Measurements from ENCODE around the gene TCF23. TPM values are rescaled to one million over a fixed set of nuclear protein-coding genes. Genes with fewer than 3 reads are reported as not detected.

The TCF23 gene
- total and polyA plus RNA-seq, 4 donors = under 0.01 to 0.05 (median 0.02) TPM; not detected in 1

- no peak overlapping the region for H3K4me3 ChIP-seq (ENCODE audit: low read depth in 1 of 3, low read length in 3 of 3)
- DNase-seq (ENCODE audit: low spot score) = no peak
- no peak overlapping the region for H3K9ac ChIP-seq (ENCODE audit: low read depth in 1 of 2, low read length in 2 of 2)
- H3K27ac ChIP-seq (ENCODE audit: low read depth in 1 of 2, low read length in 2 of 2) = no peak overlapping the region
- H3K36me3 ChIP-seq (ENCODE audit: control insufficient read depth in 4 of 4, insufficient read depth in 3 of 4, low read depth in 1 of 4, low read length in 3 of 4) = peaks cover 0 to 2% (median 0%) of the 10 kb centered on the region in 4 donors
- 61% methylated on average over 3 of the region's 3 CpGs for WGBS
- no peaks in the 10 kb centered on the region for H3K9me3 ChIP-seq (ENCODE audit: control insufficient read depth in 4 of 4, low read length in 3 of 4)
- H3K27me3 ChIP-seq (ENCODE audit: control insufficient read depth in 4 of 4, insufficient read depth in 4 of 4, low read length in 3 of 4) = no peaks in the 10 kb centered on the region
- no peaks in the 10 kb centered on the region for H3K4me1 ChIP-seq (ENCODE audit: control insufficient read depth in 4 of 4, insufficient read depth in 4 of 4, low read length in 3 of 4)
- TF ChIP-seq, protein P1, sequence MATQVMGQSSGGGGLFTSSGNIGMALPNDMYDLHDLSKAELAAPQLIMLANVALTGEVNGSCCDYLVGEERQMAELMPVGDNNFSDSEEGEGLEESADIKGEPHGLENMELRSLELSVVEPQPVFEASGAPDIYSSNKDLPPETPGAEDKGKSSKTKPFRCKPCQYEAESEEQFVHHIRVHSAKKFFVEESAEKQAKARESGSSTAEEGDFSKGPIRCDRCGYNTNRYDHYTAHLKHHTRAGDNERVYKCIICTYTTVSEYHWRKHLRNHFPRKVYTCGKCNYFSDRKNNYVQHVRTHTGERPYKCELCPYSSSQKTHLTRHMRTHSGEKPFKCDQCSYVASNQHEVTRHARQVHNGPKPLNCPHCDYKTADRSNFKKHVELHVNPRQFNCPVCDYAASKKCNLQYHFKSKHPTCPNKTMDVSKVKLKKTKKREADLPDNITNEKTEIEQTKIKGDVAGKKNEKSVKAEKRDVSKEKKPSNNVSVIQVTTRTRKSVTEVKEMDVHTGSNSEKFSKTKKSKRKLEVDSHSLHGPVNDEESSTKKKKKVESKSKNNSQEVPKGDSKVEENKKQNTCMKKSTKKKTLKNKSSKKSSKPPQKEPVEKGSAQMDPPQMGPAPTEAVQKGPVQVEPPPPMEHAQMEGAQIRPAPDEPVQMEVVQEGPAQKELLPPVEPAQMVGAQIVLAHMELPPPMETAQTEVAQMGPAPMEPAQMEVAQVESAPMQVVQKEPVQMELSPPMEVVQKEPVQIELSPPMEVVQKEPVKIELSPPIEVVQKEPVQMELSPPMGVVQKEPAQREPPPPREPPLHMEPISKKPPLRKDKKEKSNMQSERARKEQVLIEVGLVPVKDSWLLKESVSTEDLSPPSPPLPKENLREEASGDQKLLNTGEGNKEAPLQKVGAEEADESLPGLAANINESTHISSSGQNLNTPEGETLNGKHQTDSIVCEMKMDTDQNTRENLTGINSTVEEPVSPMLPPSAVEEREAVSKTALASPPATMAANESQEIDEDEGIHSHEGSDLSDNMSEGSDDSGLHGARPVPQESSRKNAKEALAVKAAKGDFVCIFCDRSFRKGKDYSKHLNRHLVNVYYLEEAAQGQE (IDR thresholded peaks at IDR 0.05) = no peak
- no peak for TF ChIP-seq FOXA2 (IDR thresholded peaks at IDR 0.05)
- TF ChIP-seq NR2F2 (IDR thresholded peaks at IDR 0.05) = no peak
- no peak for TF ChIP-seq CTCF (IDR thresholded peaks at IDR 0.05; ENCODE audit: low read depth, low read length, missing input control)
- TF ChIP-seq, protein P2, sequence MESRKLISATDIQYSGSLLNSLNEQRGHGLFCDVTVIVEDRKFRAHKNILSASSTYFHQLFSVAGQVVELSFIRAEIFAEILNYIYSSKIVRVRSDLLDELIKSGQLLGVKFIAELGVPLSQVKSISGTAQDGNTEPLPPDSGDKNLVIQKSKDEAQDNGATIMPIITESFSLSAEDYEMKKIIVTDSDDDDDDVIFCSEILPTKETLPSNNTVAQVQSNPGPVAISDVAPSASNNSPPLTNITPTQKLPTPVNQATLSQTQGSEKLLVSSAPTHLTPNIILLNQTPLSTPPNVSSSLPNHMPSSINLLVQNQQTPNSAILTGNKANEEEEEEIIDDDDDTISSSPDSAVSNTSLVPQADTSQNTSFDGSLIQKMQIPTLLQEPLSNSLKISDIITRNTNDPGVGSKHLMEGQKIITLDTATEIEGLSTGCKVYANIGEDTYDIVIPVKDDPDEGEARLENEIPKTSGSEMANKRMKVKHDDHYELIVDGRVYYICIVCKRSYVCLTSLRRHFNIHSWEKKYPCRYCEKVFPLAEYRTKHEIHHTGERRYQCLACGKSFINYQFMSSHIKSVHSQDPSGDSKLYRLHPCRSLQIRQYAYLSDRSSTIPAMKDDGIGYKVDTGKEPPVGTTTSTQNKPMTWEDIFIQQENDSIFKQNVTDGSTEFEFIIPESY (IDR thresholded peaks at IDR 0.05) = no peak
- no peak for TF ChIP-seq JUND (IDR thresholded peaks at IDR 0.05)
- TF ChIP-seq TAF1 (conservative IDR thresholded peaks at IDR 0.05) = no peak
- TF ChIP-seq HNF4A (conservative IDR thresholded peaks at IDR 0.05) = no peak
- no peak for TF ChIP-seq RXRA (IDR thresholded peaks at IDR 0.05)
- TF ChIP-seq MAX (IDR thresholded peaks at IDR 0.05) = no peak
- no peak for TF ChIP-seq RAD21 (IDR thresholded peaks at IDR 0.05)
- TF ChIP-seq FOXA1 (IDR thresholded peaks at IDR 0.05) = no peak
- no peak for TF ChIP-seq HNF4G (IDR thresholded peaks at IDR 0.05)
- no peak for TF ChIP-seq YY1 (IDR thresholded peaks at IDR 0.05)
- TF ChIP-seq SP1 (IDR thresholded peaks at IDR 0.05) = no peak
- no peak for TF ChIP-seq EGR1 (IDR thresholded peaks at IDR 0.05; ENCODE audit: low read depth in 2 of 2)
- TF ChIP-seq GABPA (IDR thresholded peaks at IDR 0.05 in 1 of 2, conservative IDR thresholded peaks at IDR 0.05 in 1 of 2) = no peak
- TF ChIP-seq, protein P3, sequence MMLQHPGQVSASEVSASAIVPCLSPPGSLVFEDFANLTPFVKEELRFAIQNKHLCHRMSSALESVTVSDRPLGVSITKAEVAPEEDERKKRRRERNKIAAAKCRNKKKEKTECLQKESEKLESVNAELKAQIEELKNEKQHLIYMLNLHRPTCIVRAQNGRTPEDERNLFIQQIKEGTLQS (IDR thresholded peaks at IDR 0.05) = no peak
These were observed 42.8 kb upstream of the TCF23 start for GRCh38 chr2:27105981-27106380.

Measured in liver (tissue), 9 donors.